H9 (cell line): ENCODE results near the gene CDC123. TPM values are rescaled to one million over a fixed set of nuclear protein-coding genes. Genes with fewer than 3 reads are reported as not detected.

Source experiments
- DNase-seq: peaks from one replicate; pipeline ENCODE4 v3.0.0-alpha.2; 2017
- H2AFZ ChIP-seq: one replicate; pipeline ENCODE4 v1.6.1; 2013; ENCODE audit warnings: mild to moderate bottlenecking, low read length, control low read depth, moderate library complexity
- H2AK5ac ChIP-seq: 2 replicates; pipeline ENCODE4 v1.6.1; 2013; ENCODE audit warnings: low read length, control low read depth, mixed read lengths; ENCODE audit not compliant: insufficient read length
- H2BK120ac ChIP-seq: one replicate; pipeline ENCODE4 v1.6.1; 2013; ENCODE audit warnings: low read depth, mild to moderate bottlenecking, low read length, control low read depth, inconsistent platforms; ENCODE audit not compliant: poor library complexity, severe bottlenecking
- H2BK12ac ChIP-seq: 2 replicates; pipeline ENCODE4 v1.6.1; 2013; ENCODE audit warnings: low read length, control low read depth, mixed read lengths, low read depth; ENCODE audit not compliant: insufficient read length
- H2BK15ac ChIP-seq: 2 replicates; pipeline ENCODE4 v1.6.1; 2013; ENCODE audit warnings: low read depth, low read length, control low read depth
- H2BK20ac ChIP-seq: one replicate; pipeline ENCODE4 v1.6.1; 2013; ENCODE audit warnings: low read depth, mild to moderate bottlenecking, low read length, control low read depth, inconsistent platforms; ENCODE audit not compliant: poor library complexity, severe bottlenecking
- H2BK5ac ChIP-seq: 2 replicates; pipeline ENCODE4 v1.6.1; 2013; ENCODE audit warnings: low read length, control low read depth, mixed read lengths; ENCODE audit not compliant: insufficient read length
- H3K14ac ChIP-seq: 2 replicates; pipeline ENCODE4 v1.6.1; 2013; ENCODE audit warnings: low read length, control low read depth; ENCODE audit not compliant: insufficient read depth
- H3K18ac ChIP-seq: 2 replicates; pipeline ENCODE4 v1.6.1; 2013; ENCODE audit warnings: low read depth, mild to moderate bottlenecking, mixed read lengths, low read length, control low read depth; ENCODE audit not compliant: insufficient read length
- H3K23ac ChIP-seq: 2 replicates; pipeline ENCODE4 v1.6.1; 2013; ENCODE audit warnings: low read length, control low read depth, mixed read lengths, low read depth; ENCODE audit not compliant: insufficient read length
- H3K23me2 ChIP-seq: 2 replicates; pipeline ENCODE4 v1.6.1; 2013; ENCODE audit warnings: low read depth, mild to moderate bottlenecking, mixed read lengths, low read length, control low read depth; ENCODE audit not compliant: insufficient read length, poor library complexity, severe bottlenecking
- H3K27ac ChIP-seq: 2 replicates; pipeline ENCODE4 v1.5.1; 2013; ENCODE audit warnings: low read length, control low read depth, mixed read lengths, low read depth; ENCODE audit not compliant: insufficient read length
- H3K27me3 ChIP-seq: 2 replicates; pipeline ENCODE4 v1.6.1; 2013; ENCODE audit warnings: low read length, control low read depth, inconsistent platforms; ENCODE audit not compliant: insufficient read depth
- H3K4ac ChIP-seq: 2 replicates; pipeline ENCODE4 v1.6.1; 2013; ENCODE audit warnings: low read depth, mild to moderate bottlenecking, control low read depth, inconsistent platforms, low read length, moderate library complexity
- H3K4me1 ChIP-seq: 2 replicates; pipeline ENCODE4 v1.6.1; 2013; ENCODE audit warnings: low read length, control low read depth, inconsistent platforms; ENCODE audit not compliant: insufficient read depth
- H3K4me2 ChIP-seq: 2 replicates; pipeline ENCODE4 v1.6.1; 2013; ENCODE audit warnings: low read length, control low read depth, mixed read lengths; ENCODE audit not compliant: insufficient read length, insufficient read depth
- H3K56ac ChIP-seq: 2 replicates; pipeline ENCODE4 v1.6.1; 2013; ENCODE audit warnings: low read depth, mild to moderate bottlenecking, mixed read lengths, low read length, control low read depth; ENCODE audit not compliant: insufficient read length
- H3K79me1 ChIP-seq: 2 replicates; pipeline ENCODE4 v1.6.1; 2013; ENCODE audit warnings: low read depth, mild to moderate bottlenecking, moderate library complexity, low read length, control low read depth, inconsistent platforms; ENCODE audit not compliant: insufficient read depth, poor library complexity, severe bottlenecking
- H3K79me2 ChIP-seq: 2 replicates; pipeline ENCODE4 v1.6.1; 2013; ENCODE audit warnings: low read length, control low read depth, inconsistent platforms; ENCODE audit not compliant: insufficient read depth
- H3K9ac ChIP-seq: 2 replicates; pipeline ENCODE4 v1.6.1; 2013; ENCODE audit warnings: low read length, control low read depth, mixed read lengths; ENCODE audit not compliant: insufficient read length; ENCODE audit errors: extremely low read depth
- H3K9me3 ChIP-seq: one replicate; pipeline ENCODE4 v1.6.1; 2013; ENCODE audit warnings: low read depth, low read length, inconsistent platforms; ENCODE audit not compliant: control insufficient read depth
- H3T11ph ChIP-seq: one replicate; pipeline ENCODE4 v1.6.1; 2013; ENCODE audit warnings: mild to moderate bottlenecking, low read length, control low read depth, inconsistent platforms
- H4K20me1 ChIP-seq: one replicate; pipeline ENCODE4 v1.6.1; 2013; ENCODE audit not compliant: control insufficient read depth, insufficient read length, insufficient read depth
- H4K5ac ChIP-seq: 2 replicates; pipeline ENCODE4 v1.6.1; 2013; ENCODE audit warnings: low read depth, mild to moderate bottlenecking, mixed read lengths, low read length, control low read depth; ENCODE audit not compliant: insufficient read length
- H4K8ac ChIP-seq: replicated peaks from 2 replicates; pipeline ENCODE4 v1.6.1; 2013; ENCODE audit warnings: low read length, control low read depth, mixed read lengths, low read depth; ENCODE audit not compliant: insufficient read length
- H4K91ac ChIP-seq: 2 replicates; pipeline ENCODE4 v1.6.1; 2013; ENCODE audit warnings: low read depth, mild to moderate bottlenecking, moderate library complexity, mixed read lengths, low read length, control low read depth; ENCODE audit not compliant: insufficient read length
- H3K27ac Mint-ChIP-seq, 3 experiments: 2 replicates in 2 of 3; 3 replicates in 1 of 3; pipeline ENCODE4 v1.8.0; 2020 to 2021; ENCODE audit warnings: mixed read lengths in 3 of 3, mild to moderate bottlenecking in 1 of 3, moderate library complexity in 1 of 3
- H3K27me3 Mint-ChIP-seq: 2 replicates; pipeline ENCODE4 v1.8.0; 2021; ENCODE audit warnings: low read depth, mild to moderate bottlenecking, moderate library complexity, mixed read lengths
- H3K36me3 Mint-ChIP-seq, 3 experiments: 2 replicates in 2 of 3; 3 replicates in 1 of 3; pipeline ENCODE4 v1.8.0; 2020 to 2021; ENCODE audit warnings: low read depth in 3 of 3, mixed read lengths in 3 of 3; ENCODE audit not compliant: insufficient read depth in 1 of 3
- H3K4me1 Mint-ChIP-seq, 2 experiments: 2 replicates each; pipeline ENCODE4 v1.8.0; 2020; ENCODE audit warnings: mixed read lengths in 2 of 2
- H3K4me3 Mint-ChIP-seq, 2 experiments: 2 replicates in 1 of 2; 3 replicates in 1 of 2; pipeline ENCODE4 v1.8.0; 2020 to 2021; ENCODE audit warnings: mild to moderate bottlenecking in 2 of 2, mixed read lengths in 2 of 2, moderate library complexity in 1 of 2
- H3K9me3 Mint-ChIP-seq, 2 experiments: 2 replicates in 1 of 2; 3 replicates in 1 of 2; pipeline ENCODE4 v1.8.0; 2020; ENCODE audit warnings: mild to moderate bottlenecking in 2 of 2, mixed read lengths in 2 of 2, moderate library complexity in 1 of 2
- CTCF ChIP-seq: fragments of 200-600 bp; sonication (generic); conservative IDR thresholded peaks from 3 replicates; pipeline ENCODE4 v1.8.0; 2021; ENCODE audit warnings: antibody characterized with exemption, mild to moderate bottlenecking
- WGBS: extraction: QIAGEN DNeasy Blood & Tissue Kit; methylation state at CpG from one replicate; pipeline ENCODE4 v1.1.7; 2013; ENCODE audit warnings: missing lambda C conversion rate, low lambda C conversion rate, mixed read lengths; ENCODE audit not compliant: insufficient read length; ENCODE audit errors: extremely low coverage; 5-methylcytosine and 5-hydroxymethylcytosine counted together
- total RNA-seq: library from RNA; stranded (reverse); gene quantifications from 2 replicates; pipeline ENCODE4 v1.2.1, GENCODE V29; 2021

CDC123 gene
- total RNA-seq, 1 experiment from 2014 or later: 159 TPM

GRCh38 chr10:12191715-12192114, 4.3 kb upstream of the CDC123 start:
- Mint-ChIP-seq H3K27me3 (no peaks in the 10 kb centered on the region), H3K9me3 (peaks cover 0 to 1% of the 10 kb centered on the region in 2 experiments; a peak in 2 of 5 replicates), H3K36me3 (peaks cover 8 to 22% (median 18%) of the 10 kb centered on the region in 3 experiments; a peak in 6 of 7 replicates), H3K4me3 (no peak overlapping the region), H3K27ac (peak overlapping the region; percentile 14 to 73 (median 34); a peak in 4 of 7 replicates), H3K4me1 (peaks cover 9 to 16% of the 10 kb centered on the region in 2 experiments)
- no peak overlapping the region for H2AFZ ChIP-seq
- no peak for TF ChIP-seq CTCF
- H2BK12ac ChIP-seq: no peak overlapping the region
- H3K23ac ChIP-seq: no peak overlapping the region
- no peak overlapping the region for H3K27ac ChIP-seq
- H3K18ac ChIP-seq: no peak overlapping the region
- no peak overlapping the region for H2BK20ac ChIP-seq
- H3K4me2 ChIP-seq: no peak overlapping the region
- H3T11ph ChIP-seq: no peak overlapping the region
- H3K14ac ChIP-seq: no peak overlapping the region
- no peak overlapping the region for H3K9ac ChIP-seq
- H3K27me3 ChIP-seq: no peaks in the 10 kb centered on the region
- H4K20me1 ChIP-seq: no peaks in the 10 kb centered on the region
- H3K4me1 ChIP-seq: peaks cover 2% of the 10 kb centered on the region; the same call in 1 of the 2 replicates
- no CpG with 5 or more reads among the region's 3 CpGs for WGBS
- H2BK120ac ChIP-seq: no peak overlapping the region
- H4K5ac ChIP-seq: no peak overlapping the region
- H3K79me2 ChIP-seq: peaks cover 21% of the 10 kb centered on the region; the same call in 1 of the 2 replicates
- no peak overlapping the region for H4K91ac ChIP-seq
- H3K56ac ChIP-seq: no peak overlapping the region
- peaks cover 4% of the 10 kb centered on the region for H3K23me2 ChIP-seq
- H2BK5ac ChIP-seq: no peak overlapping the region
- no peak overlapping the region for H4K8ac ChIP-seq
- no peak overlapping the region for H2BK15ac ChIP-seq
- H3K79me1 ChIP-seq: peaks cover 21% of the 10 kb centered on the region
- H2AK5ac ChIP-seq: no peak overlapping the region
- no peak for DNase-seq
- H3K4ac ChIP-seq: no peak overlapping the region
- H3K9me3 ChIP-seq: no peaks in the 10 kb centered on the region
